NCI-H2171 (cell line): Measurements from ENCODE around the gene PDE11A.

ENCODE experiments used
- DNase-seq: peaks from one replicate; lab custom pipeline; 2025; lab: John Stamatoyannopoulos, UW

The PDE11A gene

DNA sequence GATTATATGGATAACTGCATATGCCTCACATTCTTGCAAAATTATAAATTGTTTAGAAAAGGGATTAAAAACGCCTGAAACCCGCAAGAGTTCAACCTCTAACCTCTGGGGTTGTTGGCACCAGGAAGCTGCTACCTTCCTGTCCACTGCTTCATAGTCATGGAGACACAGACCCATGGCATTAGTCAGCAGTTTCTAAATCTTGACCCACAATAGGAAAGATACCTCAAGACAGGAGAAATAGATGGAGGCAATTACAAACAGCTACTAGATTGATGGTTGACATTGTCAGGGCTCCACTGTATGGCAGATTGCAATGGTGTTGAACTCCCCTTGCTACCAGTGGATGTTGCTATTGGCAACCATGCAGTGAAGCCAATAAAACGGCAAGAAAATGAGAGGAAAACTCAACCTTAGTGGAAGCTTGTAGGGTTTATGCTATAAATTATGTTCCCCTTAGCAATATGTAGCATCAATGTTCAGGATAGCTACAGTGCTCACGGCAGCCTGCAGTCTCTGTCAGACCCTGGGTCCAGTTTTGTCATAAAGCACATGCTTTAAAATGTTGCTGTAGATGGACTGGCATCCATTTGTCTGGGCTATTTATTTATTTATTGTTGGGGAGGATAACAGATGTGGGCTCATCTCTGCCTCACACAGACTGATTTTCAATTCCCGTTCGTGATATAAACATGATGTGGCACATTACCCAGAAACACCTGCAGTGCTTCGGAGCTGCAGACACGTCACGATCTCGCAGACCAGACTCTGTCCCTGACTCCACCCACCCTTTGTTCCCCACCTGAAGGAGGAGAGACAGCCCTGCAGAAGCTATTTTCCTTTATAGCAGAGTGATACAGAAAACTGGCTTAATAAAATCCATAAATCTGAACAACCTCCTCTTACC, 446.6 kb downstream of the PDE11A start:
- DNase-seq: peak; percentile 52

DNA sequence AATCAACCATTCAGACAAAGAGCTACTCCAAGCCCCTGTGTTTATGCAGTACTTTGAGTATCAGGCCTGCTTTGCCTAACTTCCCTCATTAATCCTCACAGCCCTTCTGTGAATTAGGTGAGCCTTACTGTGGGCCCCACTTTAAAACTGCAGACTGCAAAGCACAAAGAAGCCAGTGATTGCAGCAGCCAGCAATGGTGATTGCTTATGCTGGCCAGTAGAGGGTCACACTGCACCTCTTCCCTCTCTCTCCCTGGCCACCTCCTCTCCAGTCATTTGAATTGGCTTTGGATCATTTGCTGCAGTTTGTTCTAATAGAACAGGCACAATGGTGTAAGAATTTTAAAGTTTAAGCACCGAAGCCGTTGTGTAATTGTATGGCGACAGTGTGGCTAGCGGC, 450.1 kb downstream of the PDE11A start:
- no peak for DNase-seq

DNA sequence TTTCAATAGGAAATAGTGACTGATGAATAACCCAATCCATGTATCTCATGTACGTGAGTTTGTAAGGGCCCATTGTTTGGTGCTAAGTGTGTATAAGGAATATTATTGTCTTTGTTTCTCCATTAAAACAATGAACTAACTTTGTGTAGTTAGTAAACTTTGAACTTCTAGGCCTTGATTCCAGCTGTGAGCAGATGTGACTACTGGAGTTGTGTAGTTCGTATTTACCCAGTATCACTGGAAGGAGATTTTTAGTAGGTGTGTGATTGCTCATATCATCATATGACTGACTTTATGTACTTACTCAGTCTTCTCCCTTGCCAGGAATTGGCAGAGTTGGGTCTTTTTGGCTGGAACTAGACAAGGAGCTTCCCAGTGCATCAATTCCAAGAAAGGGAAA, 452.6 kb downstream of the PDE11A start:
- no peak for DNase-seq

DNA sequence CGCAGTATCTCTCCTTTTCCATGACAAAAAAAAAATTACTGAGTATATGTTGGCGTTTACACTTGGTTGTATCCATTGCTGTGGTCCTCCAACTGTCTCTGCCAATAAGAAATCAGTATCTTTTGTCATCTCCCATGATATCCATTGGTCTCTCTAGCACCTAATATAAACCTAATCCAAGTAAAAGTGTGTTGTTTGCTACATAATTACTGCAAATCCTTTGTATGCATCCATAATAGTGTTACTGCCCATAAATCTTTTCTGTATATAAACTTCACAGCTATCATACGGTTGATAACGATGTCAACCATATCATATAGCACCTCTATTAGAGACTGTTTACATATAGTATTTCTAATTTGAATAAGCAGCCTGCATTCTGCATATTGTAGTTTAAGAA, 453.1 kb downstream of the PDE11A start:
- no peak for DNase-seq

DNA sequence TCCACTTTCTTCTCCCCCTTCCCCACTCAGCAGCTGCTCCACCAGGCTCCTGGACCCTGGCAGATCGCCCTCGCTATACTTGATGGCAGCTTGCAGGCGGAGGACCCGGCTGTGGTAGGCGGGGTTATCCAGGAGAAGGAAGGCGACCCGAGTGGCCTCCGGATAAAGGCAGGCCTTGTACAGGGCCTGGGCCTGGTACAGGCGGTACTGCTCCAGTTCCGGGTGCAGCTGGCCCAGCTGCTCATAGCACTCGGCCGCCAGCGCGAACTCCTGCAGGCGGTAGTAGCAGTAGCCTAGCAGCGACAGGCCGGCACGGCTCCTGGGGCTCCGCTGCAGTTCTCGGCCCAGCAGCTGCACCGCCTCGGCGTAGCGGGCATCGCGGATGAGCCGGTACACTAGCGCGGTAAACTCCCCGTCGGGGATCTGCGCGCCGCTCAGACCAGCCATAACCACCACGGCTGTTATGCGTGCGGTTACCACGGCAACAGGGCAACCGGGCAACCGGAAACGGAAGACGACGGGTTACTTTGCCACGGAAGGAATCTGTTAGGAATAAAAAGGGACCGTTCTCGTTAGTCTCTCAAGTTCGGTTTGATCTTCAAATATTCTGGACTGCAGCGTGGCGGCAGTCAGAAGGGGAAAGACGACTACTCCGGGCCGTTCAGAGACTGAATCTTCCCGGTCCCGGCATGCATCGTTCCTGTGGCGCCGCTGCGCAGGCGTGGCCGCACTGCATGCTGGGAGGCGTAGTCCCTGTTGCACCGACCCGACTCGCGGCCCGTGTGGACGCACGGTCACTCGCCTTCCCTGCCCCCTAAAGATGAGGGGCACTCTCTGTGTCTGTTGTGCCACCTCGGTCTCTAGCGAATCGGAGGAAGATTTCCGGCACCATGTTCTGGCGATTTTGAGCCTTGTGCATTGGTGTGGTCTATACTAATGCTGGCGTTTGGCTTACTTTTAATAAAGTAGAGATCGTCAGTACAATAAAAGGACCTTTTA, 454.0 kb downstream of the PDE11A start:
- DNase-seq: peak; percentile 86

DNA sequence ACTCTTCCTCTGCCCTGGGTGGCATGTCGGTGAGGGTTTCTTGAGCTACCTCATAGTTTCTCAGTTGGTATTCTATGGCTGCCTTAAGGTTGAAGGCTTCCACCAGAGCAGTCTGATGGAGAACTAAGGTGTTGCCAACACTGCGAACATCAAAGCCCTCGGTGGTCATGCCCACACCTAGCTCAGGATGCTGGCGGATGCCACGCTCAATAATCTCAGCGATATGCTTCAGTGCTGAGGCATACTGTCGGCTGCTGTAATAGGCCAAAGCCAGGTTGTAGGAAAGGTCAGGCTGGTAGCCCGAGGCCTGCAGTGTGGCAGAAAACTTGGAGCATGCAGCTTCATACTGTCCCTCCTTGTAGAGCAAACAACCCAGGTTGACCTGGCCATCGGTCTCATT, 454.7 kb downstream of the PDE11A start:
- DNase-seq: no peak

DNA sequence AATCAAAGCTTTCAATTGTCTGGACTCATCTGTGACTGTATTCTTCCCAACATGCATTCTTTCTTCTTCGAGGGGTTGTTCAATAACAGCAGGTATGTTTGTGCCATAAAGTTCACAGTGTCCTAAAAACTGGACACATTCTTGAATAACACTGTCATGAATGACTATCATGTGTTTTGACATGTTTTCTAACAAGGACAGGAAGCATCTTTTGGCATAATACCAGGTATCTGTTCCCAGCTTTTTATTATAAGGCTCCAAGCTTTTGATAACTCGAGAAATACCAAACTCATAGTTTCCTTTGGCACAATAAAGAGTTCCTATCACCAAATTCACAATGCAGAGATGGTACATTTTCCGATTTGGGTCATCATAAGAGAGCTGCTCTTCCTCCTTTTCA, 455.8 kb downstream of the PDE11A start:
- DNase-seq: no peak

DNA sequence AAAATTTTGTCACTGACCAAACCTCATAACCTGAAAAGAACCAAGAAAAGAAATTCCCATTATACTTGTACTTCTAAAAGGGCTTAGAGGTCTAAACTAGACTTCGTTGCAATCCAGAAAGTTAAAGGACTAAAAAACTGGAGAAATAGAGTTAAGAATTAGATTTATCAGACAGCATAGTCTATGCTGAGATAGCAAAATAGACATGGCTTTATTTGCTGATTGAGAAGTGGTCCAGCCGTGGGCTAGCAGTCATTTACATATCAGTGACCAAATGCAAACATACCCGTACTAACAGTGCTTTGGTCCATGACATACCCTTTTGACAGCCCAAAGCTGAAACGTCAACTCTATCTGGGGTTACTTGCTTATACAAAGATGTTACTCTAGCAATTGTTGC, 456.5 kb downstream of the PDE11A start:
- DNase-seq: no peak

DNA sequence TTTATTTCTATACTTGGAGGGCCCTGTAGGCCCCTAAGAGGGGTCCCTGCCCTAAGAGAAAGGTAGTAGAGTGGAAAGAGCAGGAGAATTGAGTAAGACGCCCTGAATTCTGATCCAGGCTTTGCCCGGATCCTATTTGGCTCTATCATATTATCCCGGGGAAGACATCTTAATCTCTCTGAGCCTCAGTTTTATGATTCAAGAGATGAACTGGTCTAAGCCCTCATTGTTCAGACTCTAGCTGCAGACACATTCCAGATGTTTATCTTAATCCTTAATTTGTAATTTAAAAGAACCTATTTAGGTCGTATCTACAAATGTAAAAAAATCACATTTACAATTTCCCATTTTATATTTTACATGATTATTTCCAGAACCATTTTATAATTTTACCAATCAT, 459.9 kb downstream of the PDE11A start:
- DNase-seq: no peak

DNA sequence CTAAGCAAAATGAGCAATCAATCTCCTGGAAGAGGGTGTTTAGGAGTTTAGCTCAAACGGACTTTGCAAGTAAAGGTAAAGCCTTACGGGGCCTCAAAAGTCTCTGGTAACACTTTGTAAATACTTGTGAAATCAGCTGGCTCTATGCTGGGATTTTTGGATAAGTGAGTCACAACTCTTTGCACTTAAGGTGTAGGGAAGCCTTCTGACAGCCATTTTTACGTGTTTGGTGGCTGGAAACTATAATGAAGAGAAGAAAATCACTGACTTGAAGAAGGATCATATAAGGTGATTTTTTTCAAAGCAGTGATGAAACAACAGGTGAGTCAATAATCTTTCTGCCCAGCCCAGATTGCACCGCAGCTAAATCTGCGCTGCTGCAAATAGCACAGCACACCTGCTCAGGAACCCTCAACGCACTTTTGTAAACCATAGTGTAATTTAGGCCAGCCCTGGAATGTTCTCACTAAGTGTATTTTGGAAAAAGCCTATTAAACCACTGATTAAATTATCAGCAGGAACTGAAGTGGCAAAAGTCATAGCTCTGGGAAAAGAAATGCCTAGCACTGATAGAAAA, 461.2 kb downstream of the PDE11A start:
- DNase-seq: no peak

DNA sequence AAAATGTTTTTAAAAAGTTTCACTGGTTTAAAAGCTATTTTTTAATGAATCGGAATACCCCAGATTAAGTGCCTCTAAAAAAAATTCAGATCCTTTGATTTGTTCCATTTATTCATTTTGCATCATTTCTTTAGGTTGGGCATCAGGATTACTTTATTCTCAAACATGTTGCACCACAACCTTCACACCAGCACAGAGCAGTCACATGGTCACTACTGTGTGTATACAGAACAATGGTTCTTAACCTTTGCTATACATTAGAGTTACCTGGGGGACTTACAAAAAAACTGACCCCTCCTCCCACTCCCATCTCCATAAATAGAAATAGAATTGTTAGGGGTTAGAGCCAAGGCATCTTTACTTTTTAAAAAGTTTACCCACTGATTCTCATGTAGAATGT, 461.8 kb downstream of the PDE11A start:
- DNase-seq: no peak

DNA sequence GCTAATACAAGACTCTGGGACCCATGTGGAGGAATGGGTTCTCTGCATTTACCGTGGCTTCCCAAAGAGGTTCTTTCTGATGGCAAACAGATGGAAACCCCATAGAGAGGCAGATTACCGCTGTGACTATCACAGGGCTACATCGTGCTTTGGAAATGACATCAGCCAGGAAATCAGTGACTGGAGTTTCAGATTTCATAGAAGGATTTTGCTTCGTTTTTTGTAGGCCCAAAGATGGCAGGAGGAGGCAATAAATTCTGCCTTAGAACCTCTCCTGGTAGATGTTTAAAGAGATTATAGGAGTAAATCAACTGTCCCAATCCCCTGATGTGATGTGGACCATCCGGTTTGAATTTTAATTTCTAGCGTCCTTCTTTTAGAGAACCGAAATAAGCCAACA, 465.9 kb downstream of the PDE11A start:
- peak; percentile 55 for DNase-seq

DNA sequence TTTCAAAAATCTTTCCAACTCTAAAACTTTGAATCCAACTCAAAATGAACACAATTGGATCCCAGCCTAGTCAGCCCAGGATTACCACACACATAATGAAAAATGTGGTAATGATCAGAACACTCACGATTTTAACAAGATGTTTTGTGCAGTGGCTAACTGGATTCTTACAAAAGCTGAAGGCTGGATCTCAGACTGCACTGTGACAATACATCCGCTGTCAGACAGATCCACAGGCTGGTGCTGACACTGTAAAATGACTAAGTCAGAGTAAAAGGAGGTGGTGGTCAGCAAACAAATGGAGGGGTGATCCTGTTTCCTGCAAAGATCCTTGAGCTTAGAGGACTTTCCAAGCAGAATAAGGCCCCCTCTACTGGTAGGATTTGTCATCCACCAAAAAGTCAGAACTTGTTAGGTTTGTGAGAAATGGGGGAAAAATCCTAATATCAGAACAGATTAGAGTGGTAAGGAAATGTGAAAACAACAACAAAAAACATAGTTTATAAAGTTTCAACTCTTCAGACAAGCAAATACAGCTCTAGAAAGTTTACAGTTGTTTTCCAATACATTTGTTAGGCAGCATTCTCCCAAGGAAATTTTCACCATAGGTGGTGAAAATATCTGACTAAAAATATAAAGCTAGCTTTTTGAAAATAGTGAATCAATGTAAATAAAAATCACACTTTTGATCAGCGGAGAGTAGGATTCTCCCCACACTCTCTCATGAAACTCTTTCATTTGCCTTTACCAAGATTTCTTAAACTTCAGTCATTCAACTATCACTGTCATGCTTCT, 468.1 kb downstream of the PDE11A start:
- peak; percentile 10 for DNase-seq

DNA sequence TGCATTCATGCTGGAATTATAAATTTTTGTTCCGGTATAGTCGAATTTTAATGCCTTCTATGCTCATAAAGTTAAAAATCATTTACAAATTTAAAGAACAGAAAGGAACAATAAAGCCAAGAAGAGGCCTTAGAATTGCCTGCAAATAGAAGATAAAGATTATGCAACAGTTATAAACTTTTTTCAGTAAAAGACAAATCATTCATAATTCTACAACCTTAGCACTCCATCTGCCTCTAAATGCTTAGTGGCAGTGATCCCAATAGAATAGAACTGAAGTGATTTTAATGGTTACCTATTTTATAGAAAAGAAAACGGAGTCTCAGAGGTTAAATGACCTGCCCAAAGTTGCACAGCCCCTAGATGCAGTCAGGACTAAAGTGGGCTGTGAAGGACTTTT, 468.8 kb downstream of the PDE11A start:
- DNase-seq: no peak

DNA sequence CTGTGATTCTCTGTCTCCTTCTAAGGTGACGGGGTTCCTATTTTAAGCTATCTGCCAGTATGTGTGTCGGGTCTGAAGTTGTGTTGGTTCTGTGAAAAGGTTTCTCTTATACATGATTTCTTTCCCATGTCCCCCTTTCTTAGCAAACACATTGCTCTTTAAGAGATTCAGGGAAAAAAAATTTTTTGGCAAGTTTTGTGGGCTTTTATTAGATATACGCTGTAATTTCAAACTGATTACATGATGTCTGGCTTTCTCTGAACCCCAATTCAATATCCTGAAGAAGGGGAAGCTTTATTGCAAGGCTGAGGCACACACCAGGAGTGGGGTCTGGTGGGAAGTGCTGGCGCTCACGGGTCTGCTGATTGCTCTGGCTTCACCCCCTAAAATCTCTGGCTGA, 469.4 kb downstream of the PDE11A start:
- no peak for DNase-seq

DNA sequence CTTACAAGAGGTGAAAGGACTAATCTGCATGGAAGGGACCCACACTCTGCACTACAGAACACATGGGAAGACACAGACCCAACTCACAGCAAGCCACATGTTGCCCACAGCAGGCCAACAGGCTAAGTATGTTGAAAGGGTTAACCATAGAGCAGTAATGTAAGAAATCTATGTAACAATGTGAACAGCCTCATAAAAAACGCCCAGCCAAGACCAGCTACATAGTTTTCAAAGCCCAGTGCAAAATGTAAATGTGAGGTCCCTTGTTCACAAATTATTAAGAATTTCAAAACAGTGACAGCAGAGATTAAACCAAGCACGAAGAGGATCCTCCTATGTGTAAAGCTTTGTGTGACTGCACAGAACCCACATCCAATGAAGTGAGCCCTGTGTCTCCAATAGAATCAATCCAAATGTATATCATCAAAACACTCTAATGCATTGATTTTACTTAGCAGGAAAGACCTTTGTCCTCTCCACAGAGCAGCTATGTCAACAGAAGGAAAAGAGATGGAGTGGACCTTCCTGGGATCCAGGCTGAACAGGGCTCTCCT, 469.9 kb downstream of the PDE11A start:
- no peak for DNase-seq

DNA sequence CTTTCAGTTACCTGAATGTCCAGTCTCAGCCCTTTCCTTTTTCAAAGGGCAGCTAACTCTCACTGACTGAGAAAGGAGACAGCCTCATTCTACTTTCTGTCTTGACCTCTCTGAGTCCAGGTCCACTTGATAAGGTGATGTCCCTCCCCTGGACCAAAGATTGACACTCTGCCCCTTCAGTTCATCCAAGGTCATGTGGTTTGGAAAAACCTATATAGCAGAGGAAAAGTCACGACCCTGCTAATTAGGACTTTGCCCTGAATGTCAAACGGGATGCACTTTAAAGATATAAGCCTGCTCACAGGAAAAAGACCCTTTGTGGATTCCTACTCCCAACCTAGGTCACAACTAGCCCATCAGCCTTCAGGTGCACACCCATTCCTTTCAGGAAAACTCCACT, 471.7 kb downstream of the PDE11A start:
- no peak for DNase-seq

DNA sequence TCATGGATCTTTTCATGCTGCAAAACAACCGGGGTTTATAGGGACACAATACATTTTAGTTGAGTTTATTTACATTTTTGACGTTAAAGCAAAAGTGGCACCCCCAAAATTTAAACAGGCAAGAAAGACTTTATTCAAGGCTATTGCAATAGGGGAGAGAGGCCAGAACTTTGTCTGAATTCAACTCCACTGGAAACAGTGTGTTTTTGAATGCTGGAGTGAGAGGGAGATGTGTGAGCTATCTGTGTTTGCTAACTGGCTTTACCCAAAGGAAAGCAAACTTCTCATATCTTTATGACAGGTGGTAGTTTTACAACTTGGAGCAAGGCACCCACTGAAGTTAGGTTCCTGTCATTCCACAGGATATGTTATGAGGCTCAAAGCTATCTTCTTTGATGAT, 472.6 kb downstream of the PDE11A start:
- no peak for DNase-seq

DNA sequence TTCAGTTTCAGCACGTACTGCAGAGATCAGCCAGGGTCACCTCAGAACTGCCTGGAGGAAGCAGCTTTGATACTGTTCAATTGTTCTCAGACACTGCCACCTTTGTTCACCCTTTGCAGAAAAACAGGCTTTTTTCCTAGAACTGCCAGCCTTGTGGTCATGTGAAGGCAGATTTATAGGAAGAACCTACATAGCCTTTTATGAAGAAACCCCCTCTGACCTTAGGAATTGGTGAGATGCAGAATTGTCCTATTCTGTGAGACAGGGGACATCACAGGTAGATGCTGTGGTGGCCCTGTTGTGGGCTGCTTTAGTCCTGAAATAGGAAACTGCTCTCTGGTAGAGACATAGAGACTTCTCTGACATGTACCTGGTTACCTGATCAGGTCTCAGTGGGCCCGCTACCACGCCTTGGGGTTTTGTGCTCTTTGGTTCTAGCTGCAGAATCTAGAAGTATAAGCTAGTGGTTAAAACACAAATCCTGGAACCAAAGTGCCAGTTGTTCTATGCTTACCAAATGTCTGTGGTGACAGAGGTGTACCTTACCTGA, 473.4 kb downstream of the PDE11A start:
- DNase-seq: no peak

DNA sequence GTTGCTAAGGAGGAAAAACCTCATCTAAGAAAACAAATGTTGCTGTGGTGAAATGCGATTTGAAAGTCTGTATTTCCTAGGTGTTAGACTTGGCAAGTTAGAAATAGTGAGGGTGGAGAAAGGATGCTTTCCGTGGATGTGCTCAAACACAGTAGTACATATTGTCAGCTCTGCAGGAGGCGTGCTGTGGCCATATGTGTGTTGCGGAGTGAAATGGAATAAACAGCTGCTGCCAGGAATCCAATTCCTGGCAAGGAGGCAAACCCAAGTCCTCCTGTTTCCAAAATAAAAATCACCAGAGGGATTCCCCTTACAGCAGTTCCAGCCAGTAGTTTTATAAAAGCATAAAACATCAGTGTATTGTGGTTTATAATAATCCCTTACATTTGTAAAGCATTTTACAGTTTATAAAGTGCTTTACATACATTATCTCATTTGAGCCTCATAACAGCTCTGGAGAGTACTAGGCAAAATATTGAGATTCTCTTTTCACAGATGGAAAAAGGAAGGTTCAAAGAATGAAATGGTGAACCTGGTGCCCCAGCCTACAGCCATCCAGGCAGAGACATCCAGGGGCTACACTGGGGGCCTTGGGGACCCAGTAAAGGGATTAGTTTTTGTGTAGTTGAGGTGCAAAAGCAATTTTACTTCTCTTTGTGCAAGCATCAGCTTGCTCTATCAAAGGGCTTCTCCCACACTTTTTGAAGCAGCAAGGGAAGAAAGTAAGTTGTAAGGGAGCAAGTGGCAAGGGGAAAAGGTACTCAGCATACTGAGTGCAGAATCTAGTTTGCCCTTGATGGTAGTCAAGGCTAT, 474.0 kb downstream of the PDE11A start:
- peak; percentile 76 for DNase-seq
